GM12874 (cell line): Measurements from ENCODE around the gene MAML3.

Experiments
- CTCF ChIP-seq: IDR thresholded peaks from 2 replicates; pipeline ENCODE4 v1.5.1; 2011; ENCODE audit warnings: low read depth, mild to moderate bottlenecking, control low read depth, low read length, moderate library complexity; ENCODE audit not compliant: insufficient read depth

The MAML3 gene

GRCh38 chr4:139892973-139893736, 260.8 kb downstream of the MAML3 start:
- no peak for TF ChIP-seq CTCF

- TF ChIP-seq CTCF = no peak
Measured at GRCh38 chr4:139890816-139891215, 263.2 kb downstream of the MAML3 start.

- TF ChIP-seq CTCF = no peak
Measured at GRCh38 chr4:139889901-139890300, 264.1 kb downstream of the MAML3 start.

GRCh38 chr4:139889264-139889663, 264.7 kb downstream of the MAML3 start:
- TF ChIP-seq CTCF = no peak

- no peak for TF ChIP-seq CTCF
Measured at GRCh38 chr4:139887962-139888735, 265.8 kb downstream of the MAML3 start.

GRCh38 chr4:139887376-139887802, 266.6 kb downstream of the MAML3 start:
- TF ChIP-seq CTCF = no peak

GRCh38 chr4:139886798-139887197, 267.2 kb downstream of the MAML3 start:
- TF ChIP-seq CTCF = no peak
